Measurements from ENCODE around the gene ACY1. TPM values are rescaled to one million over a fixed set of nuclear protein-coding genes. Genes with fewer than 3 reads are reported as not detected.

The ACY1 gene
- total RNA-seq, 2 donors from 2014 or later: 58.2 to 69.4 TPM

GRCh38 chr3:52004906-52005395 is 21.6 kb downstream of the ACY1 start:
- 89% methylated on average over 4 of the region's 4 CpGs; no CpG with 5 or more reads in 1 of the 2 experiments for WGBS, 2 experiments (ENCODE audit: insufficient coverage in 1 of 2, insufficient read length in 1 of 2)
- TF ChIP-seq, protein P1, sequence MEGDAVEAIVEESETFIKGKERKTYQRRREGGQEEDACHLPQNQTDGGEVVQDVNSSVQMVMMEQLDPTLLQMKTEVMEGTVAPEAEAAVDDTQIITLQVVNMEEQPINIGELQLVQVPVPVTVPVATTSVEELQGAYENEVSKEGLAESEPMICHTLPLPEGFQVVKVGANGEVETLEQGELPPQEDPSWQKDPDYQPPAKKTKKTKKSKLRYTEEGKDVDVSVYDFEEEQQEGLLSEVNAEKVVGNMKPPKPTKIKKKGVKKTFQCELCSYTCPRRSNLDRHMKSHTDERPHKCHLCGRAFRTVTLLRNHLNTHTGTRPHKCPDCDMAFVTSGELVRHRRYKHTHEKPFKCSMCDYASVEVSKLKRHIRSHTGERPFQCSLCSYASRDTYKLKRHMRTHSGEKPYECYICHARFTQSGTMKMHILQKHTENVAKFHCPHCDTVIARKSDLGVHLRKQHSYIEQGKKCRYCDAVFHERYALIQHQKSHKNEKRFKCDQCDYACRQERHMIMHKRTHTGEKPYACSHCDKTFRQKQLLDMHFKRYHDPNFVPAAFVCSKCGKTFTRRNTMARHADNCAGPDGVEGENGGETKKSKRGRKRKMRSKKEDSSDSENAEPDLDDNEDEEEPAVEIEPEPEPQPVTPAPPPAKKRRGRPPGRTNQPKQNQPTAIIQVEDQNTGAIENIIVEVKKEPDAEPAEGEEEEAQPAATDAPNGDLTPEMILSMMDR (conservative IDR thresholded peaks at IDR 0.05): no peak
- no peak for DNase-seq
- H3K9me3 ChIP-seq (ENCODE audit: control insufficient read depth, low read length): no peaks in the 10 kb centered on the region
- no peaks in the 10 kb centered on the region for H3K27me3 ChIP-seq (ENCODE audit: control insufficient read depth, insufficient read depth, low read length, poor library complexity, severe bottlenecking)
- peaks cover 6% of the 10 kb centered on the region for H3K4me1 ChIP-seq (ENCODE audit: control insufficient read depth, insufficient read depth, low read length)
- no peak overlapping the region for H3K4me3 ChIP-seq (ENCODE audit: low read length)
- no peak overlapping the region for H3K27ac ChIP-seq (ENCODE audit: low read depth, low read length)
- H3K36me3 ChIP-seq (ENCODE audit: control insufficient read depth, insufficient read depth, low read length): no peaks in the 10 kb centered on the region
- no peaks in the 10 kb centered on the region for H3K9me3 Mint-ChIP-seq
- no peak overlapping the region for H3K9ac ChIP-seq (ENCODE audit: extremely low read depth, low read length, poor library complexity, severe bottlenecking)
- no peak overlapping the region for H3K4me3 Mint-ChIP-seq
- H3K27ac Mint-ChIP-seq: no peak overlapping the region
- peaks cover 12% of the 10 kb centered on the region for H3K27me3 Mint-ChIP-seq (ENCODE audit: insufficient read depth)
- no peaks in the 10 kb centered on the region for H3K36me3 Mint-ChIP-seq (ENCODE audit: low read depth)
- peaks cover 18% of the 10 kb centered on the region for H3K4me1 Mint-ChIP-seq

DNA sequence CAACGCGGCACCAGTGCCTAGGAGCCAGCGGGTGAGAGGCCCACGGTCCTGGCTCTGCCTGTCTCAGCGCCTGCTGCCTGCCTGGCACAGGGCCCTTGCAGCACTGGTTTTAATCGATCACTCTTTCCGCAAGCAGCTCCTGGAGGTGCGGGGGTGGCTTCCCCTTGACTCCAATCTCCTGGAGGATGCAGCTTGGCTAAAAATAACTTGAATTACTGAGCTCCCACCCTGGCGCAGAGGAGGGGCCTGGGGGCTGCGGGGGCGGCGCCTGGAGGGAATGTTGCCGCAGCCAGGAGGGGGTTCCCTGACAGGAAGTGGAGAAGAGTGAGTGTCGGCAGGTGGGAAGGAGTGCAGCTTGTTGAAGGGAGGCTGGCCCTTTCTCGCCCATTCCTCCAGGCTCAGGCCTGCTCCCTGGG is 22.2 kb downstream of the ACY1 start:
- H3K4me3 ChIP-seq (ENCODE audit: low read length): no peak overlapping the region
- H3K9ac ChIP-seq (ENCODE audit: extremely low read depth, low read length, poor library complexity, severe bottlenecking): no peak overlapping the region
- H3K27me3 ChIP-seq (ENCODE audit: control insufficient read depth, insufficient read depth, low read length, poor library complexity, severe bottlenecking): no peaks in the 10 kb centered on the region

DNA sequence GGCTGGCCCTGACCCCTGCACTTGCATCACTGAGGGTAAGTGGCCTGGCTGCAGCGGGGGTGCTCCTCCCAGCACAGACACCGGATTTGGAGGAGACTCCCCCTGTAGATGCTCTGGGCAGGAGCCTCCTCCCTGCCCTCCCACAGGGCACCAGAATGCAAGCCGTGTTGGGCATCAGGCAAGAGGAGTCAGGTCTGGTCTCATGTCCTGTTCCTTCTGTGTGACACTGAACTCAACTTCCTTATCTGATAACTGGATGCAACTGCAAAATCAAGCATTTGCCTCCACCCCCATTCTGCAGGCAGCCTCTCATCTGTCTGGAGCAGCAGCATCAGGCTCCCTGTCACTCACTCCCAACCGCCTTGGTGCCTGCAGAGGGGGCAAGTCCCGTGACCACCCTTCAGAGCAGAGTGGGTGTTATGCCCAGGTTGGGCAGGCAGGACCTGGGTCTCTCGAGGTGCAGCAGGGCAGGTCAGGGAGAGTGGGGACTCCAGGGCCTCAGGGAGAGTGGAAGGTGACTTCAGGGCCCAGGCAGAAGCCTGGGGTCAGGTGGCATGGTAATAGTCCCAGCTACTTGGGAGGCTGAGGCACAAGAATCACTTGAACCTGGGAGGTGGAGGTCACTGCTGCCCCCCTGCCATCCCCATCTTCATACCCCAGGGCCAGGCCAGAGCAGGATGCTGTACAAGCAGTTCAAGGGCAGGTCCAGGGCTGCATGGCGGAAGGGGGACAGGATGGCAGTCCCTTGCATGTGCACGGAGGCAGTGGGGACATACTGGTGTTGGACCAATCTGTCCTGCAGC is 22.9 kb downstream of the ACY1 start:
- TF ChIP-seq, protein P1 (conservative IDR thresholded peaks at IDR 0.05): no peak
- no peaks in the 10 kb centered on the region for H3K36me3 Mint-ChIP-seq (ENCODE audit: low read depth)
- Histone ChIP-seq H3K27ac (ENCODE audit: low read depth, low read length) (no peak overlapping the region), H3K4me1 (ENCODE audit: control insufficient read depth, insufficient read depth, low read length) (peaks cover 6% of the 10 kb centered on the region), H3K36me3 (ENCODE audit: control insufficient read depth, insufficient read depth, low read length) (no peaks in the 10 kb centered on the region), H3K9me3 (ENCODE audit: control insufficient read depth, low read length) (no peaks in the 10 kb centered on the region), H3K27me3 (ENCODE audit: control insufficient read depth, insufficient read depth, low read length, poor library complexity, severe bottlenecking) (no peaks in the 10 kb centered on the region), H3K4me3 (ENCODE audit: low read length) (no peak overlapping the region), H3K9ac (ENCODE audit: extremely low read depth, low read length, poor library complexity, severe bottlenecking) (no peak overlapping the region)
- WGBS, 2 experiments (ENCODE audit: insufficient coverage in 1 of 2, insufficient read length in 1 of 2): 54 to 66% methylated on average over 7 to 8 of the region's 8 CpGs
- no peak overlapping the region for H3K27ac Mint-ChIP-seq
- H3K9me3 Mint-ChIP-seq: no peaks in the 10 kb centered on the region
- peaks cover 18% of the 10 kb centered on the region for H3K4me1 Mint-ChIP-seq
- no peak for DNase-seq
- H3K27me3 Mint-ChIP-seq (ENCODE audit: insufficient read depth): peaks cover 16% of the 10 kb centered on the region
- no peak overlapping the region for H3K4me3 Mint-ChIP-seq

More for the DNA sequence above, 22.2 kb downstream of the ACY1 start:
- Mint-ChIP-seq H3K9me3 (no peaks in the 10 kb centered on the region), H3K36me3 (ENCODE audit: low read depth) (no peaks in the 10 kb centered on the region), H3K27ac (no peak overlapping the region), H3K4me1 (peaks cover 18% of the 10 kb centered on the region), H3K4me3 (no peak overlapping the region), H3K27me3 (ENCODE audit: insufficient read depth) (peaks cover 14% of the 10 kb centered on the region)
- Histone ChIP-seq H3K27ac (ENCODE audit: low read depth, low read length) (no peak overlapping the region), H3K9me3 (ENCODE audit: control insufficient read depth, low read length) (no peaks in the 10 kb centered on the region), H3K36me3 (ENCODE audit: control insufficient read depth, insufficient read depth, low read length) (no peaks in the 10 kb centered on the region), H3K4me1 (ENCODE audit: control insufficient read depth, insufficient read depth, low read length) (peaks cover 6% of the 10 kb centered on the region)
- DNase-seq: peak; percentile 88
- TF ChIP-seq, protein P1 (conservative IDR thresholded peaks at IDR 0.05): no peak
- WGBS, 2 experiments (ENCODE audit: insufficient coverage in 1 of 2, insufficient read length in 1 of 2): 31 to 36% methylated on average over 11 to 15 of the region's 15 CpGs

All from endodermal cell (in vitro differentiated cells).